ENCODE results near the gene SLC13A3.
"Not testable (repeated sequence)": the region's sequence is repeated elsewhere in the genome, so short reads cannot be mapped to it uniquely, and the experiment has no call there.

Gene SLC13A3

GRCh38 chr20:46681032-46681854 is 30.0 kb upstream of the SLC13A3 start:
- DNase-seq: peak; percentile 72

- DNase-seq: no peak
These were observed 29.4 kb upstream of the SLC13A3 start for GRCh38 chr20:46680684-46681031.

- DNase-seq: no peak
These were observed 27.3 kb upstream of the SLC13A3 start for GRCh38 chr20:46678516-46678915.

DNA sequence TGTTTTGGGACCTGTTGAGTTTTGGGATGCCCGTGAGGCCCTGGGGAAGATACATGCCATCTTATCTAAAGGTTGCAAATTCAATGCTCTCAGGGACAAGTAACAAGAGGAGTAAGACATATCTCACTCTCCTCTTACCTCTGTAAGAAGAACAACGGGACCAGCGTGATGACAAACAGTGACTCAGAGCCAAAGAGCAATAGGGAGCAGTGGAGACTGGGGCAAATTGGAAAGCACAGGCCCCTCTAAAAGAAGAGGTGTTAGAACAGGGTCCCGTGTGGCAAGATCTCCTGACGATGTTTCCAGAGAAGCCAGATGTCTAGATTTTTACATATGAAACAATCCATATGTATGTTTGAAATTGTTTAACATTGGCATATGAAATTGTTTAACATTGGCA is 26.3 kb upstream of the SLC13A3 start:
- DNase-seq: no peak

GRCh38 chr20:46676649-46677316 is 25.5 kb upstream of the SLC13A3 start:
- DNase-seq: not testable (repeated sequence)

- peak; percentile 55 for DNase-seq
These were observed 23.2 kb upstream of the SLC13A3 start for GRCh38 chr20:46674253-46675083.

GRCh38 chr20:46673394-46674252 is 22.4 kb upstream of the SLC13A3 start:
- DNase-seq: no peak

DNA sequence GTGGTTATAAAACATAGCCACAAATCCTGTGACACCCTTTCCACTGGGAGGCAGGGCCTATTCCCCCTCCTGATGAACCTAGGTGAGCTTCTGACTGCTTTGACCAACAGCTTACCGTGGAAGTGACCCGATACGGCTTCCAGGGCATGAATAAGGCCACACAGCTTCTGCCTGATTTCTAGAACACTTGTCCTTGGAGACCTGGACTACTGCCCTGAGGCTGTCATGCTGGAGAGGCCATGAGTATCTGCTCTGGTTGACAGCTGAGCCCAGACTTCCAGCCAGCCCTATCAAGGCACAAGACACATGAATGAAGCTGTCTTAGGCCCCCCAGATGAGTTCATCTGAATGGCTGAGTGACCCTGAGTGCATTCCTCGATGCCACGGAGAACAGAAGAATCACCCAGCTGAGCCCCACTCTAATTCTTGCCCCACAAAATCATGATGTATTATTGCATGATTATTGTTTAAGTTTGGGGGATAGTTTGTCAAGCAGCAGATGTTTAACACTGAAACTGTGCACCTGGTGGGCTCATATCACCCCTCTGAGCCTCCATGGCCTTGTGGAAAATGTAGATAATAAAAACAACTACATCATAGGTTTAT is 21.4 kb upstream of the SLC13A3 start:
- DNase-seq: no peak

- no peak for DNase-seq
These were observed 20.7 kb upstream of the SLC13A3 start for GRCh38 chr20:46671866-46672542.

GRCh38 chr20:46670585-46671584 is 19.6 kb upstream of the SLC13A3 start:
- no peak for DNase-seq

- DNase-seq: no peak
These were observed 18.9 kb upstream of the SLC13A3 start for GRCh38 chr20:46670228-46670584.

- DNase-seq: no peak
These were observed 15.7 kb upstream of the SLC13A3 start for GRCh38 chr20:46666818-46667515.

DNA sequence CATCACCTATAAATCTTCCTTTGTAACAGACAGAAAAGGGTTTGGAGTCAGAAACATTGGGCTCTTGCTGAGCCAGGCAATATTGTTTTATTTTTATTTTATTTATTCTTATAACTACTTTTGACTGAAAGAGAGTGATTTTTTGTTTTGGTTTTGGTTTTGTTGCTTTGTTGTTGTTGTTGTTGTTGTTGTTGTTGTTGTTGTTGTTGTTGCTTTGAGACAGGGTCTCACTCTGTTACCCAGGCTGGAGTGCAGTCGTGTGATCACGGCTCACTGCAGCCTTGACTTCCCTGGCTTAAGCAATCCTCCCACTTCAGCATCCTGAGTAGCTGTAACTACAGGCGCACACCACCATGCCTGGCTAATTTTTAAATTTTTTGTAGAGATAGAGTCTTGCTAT is 15.0 kb upstream of the SLC13A3 start:
- no peak for DNase-seq

- no peak for DNase-seq
These were observed 14.3 kb upstream of the SLC13A3 start for GRCh38 chr20:46665602-46666001.

DNA sequence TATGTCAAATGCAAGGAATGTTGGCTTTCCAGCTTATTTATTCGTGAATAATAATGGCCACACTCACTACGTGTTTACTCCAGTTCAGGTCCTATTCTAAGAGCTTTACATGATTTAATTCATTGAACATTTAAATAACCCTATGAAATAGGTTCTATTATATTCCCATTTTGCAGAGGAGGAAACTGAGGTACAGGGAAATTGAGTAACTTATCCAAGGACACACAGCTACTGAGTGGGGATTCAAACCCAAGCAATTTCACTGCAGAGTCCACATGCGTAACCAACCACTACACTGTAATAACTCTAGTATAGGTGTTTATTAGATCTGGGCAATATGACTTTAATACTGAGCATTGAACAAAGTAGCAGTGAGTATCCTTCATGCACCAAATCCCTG is 12.3 kb upstream of the SLC13A3 start:
- no peak for DNase-seq

GRCh38 chr20:46661659-46662058 is 10.4 kb upstream of the SLC13A3 start:
- no peak for DNase-seq

DNA sequence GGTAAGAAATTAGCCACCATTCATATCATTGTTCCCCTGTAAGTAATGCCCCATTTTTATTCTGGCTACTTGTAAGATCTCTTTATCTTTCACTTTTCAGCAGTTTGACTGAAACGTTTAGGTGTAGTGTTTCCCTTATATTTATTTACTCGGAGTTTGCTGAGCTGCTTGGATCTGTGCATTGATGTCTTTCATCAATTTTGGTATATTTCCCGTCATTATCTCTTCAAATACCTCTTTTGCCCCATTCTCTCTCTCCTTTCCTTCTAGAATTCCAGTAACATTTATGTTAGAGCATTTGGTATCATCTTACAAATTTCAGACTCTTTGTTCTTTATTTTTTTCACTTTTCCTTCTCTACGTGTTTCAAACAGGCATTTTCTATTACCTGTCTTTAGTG is 9.2 kb upstream of the SLC13A3 start:
- DNase-seq: no peak

- DNase-seq: no peak
These were observed 6.4 kb upstream of the SLC13A3 start for GRCh38 chr20:46657618-46658017.

- DNase-seq: no peak
These were observed 5.9 kb upstream of the SLC13A3 start for GRCh38 chr20:46657137-46657536.

- no peak for DNase-seq
These were observed 1.4 kb upstream of the SLC13A3 start for GRCh38 chr20:46652699-46653098.

Data from retina (tissue), 1 donor.